Endodermal cell (in vitro differentiated cells): ENCODE measurements around the gene ARHGAP20. TPM values are rescaled to one million over a fixed set of nuclear protein-coding genes. Genes with fewer than 3 reads are reported as not detected.

Source experiments
- DNase-seq: peaks from one replicate; pipeline ENCODE4 v3.0.0-alpha.2; 2017
- H3K27ac ChIP-seq: 2 replicates; pipeline ENCODE4 v1.5.1; 2013; ENCODE audit warnings: mild to moderate bottlenecking, low read depth, low read length, moderate library complexity
- H3K27me3 ChIP-seq: 2 replicates; pipeline ENCODE4 v1.6.1; 2013; ENCODE audit warnings: mild to moderate bottlenecking, low read length, moderate library complexity; ENCODE audit not compliant: insufficient read depth, control insufficient read depth, poor library complexity, severe bottlenecking
- H3K36me3 ChIP-seq: 2 replicates; pipeline ENCODE4 v1.7.0; 2013; ENCODE audit warnings: mild to moderate bottlenecking, low read length, moderate library complexity; ENCODE audit not compliant: control insufficient read depth, insufficient read depth
- H3K4me1 ChIP-seq: one replicate; pipeline ENCODE4 v1.7.0; 2013; ENCODE audit warnings: low read length; ENCODE audit not compliant: control insufficient read depth, insufficient read depth
- H3K4me3 ChIP-seq: 2 replicates; pipeline ENCODE4 v1.5.1; 2013; ENCODE audit warnings: mild to moderate bottlenecking, low read length, moderate library complexity
- H3K9ac ChIP-seq: 2 replicates; pipeline ENCODE4 v1.6.1; 2013; ENCODE audit warnings: mild to moderate bottlenecking, low read length, moderate library complexity; ENCODE audit not compliant: poor library complexity, severe bottlenecking; ENCODE audit errors: extremely low read depth
- H3K9me3 ChIP-seq: 2 replicates; pipeline ENCODE4 v1.6.1; 2013; ENCODE audit warnings: mild to moderate bottlenecking, low read length, moderate library complexity; ENCODE audit not compliant: control insufficient read depth
- H3K27ac Mint-ChIP-seq: 2 replicates; pipeline ENCODE4 v1.8.0; 2020; ENCODE audit warnings: mixed read lengths
- H3K27me3 Mint-ChIP-seq: 2 replicates; pipeline ENCODE4 v1.8.0; 2021; ENCODE audit warnings: mild to moderate bottlenecking, mixed read lengths; ENCODE audit not compliant: insufficient read depth
- H3K36me3 Mint-ChIP-seq: 2 replicates; pipeline ENCODE4 v1.8.0; 2020; ENCODE audit warnings: low read depth, mixed read lengths
- H3K4me1 Mint-ChIP-seq: 2 replicates; pipeline ENCODE4 v1.8.0; 2020; ENCODE audit warnings: mixed read lengths
- H3K4me3 Mint-ChIP-seq: 2 replicates; pipeline ENCODE4 v1.8.0; 2020; ENCODE audit warnings: mild to moderate bottlenecking, moderate library complexity, mixed read lengths
- H3K9me3 Mint-ChIP-seq: 2 replicates; pipeline ENCODE4 v1.8.0; 2020; ENCODE audit warnings: mild to moderate bottlenecking, mixed read lengths
- CTCF ChIP-seq: fragments of 200-600 bp; sonication (generic); conservative IDR thresholded peaks from 2 replicates; pipeline ENCODE4 v1.5.0; 2021; ENCODE audit warnings: antibody characterized with exemption, mild to moderate bottlenecking
- WGBS, 2 experiments: methylation state at CpG; one replicate each; pipeline versions ENCODE4 v1.1.5 to v1.1.7; 2013; ENCODE audit warnings: missing lambda C conversion rate in 2 of 2, mixed read lengths in 1 of 2; ENCODE audit not compliant: insufficient coverage in 1 of 2, insufficient read length in 1 of 2; 5-methylcytosine and 5-hydroxymethylcytosine counted together
- total RNA-seq, 2 donors: library from RNA; stranded (reverse); fragmentation: NEBNext Ultra II Directional in 1 of 2; extraction: Animal tissue kit (Norgen Biotek cat#: 25700) in 1 of 2; gene quantifications; 2 replicates in 1 of 2; 3 replicates in 1 of 2; pipeline ENCODE4 v1.2.1, GENCODE V29; 2021

Gene ARHGAP20
- total RNA-seq, 2 donors from 2014 or later = 0.15 to 0.27 TPM

- no peaks in the 10 kb centered on the region for H3K27me3 Mint-ChIP-seq
- H3K9me3 ChIP-seq = peaks cover 19% of the 10 kb centered on the region
These were observed 57.8 kb downstream of the ARHGAP20 start for GRCh38 chr11:110654456-110654855.

GRCh38 chr11:110645253-110645652 lies 67.0 kb downstream of the ARHGAP20 start:
- WGBS, 2 experiments = 91 to 100% methylated on average over 1 to 2 of the region's 2 CpGs
- Mint-ChIP-seq H3K27ac (no peak overlapping the region), H3K9me3 (peaks cover 10% of the 10 kb centered on the region), H3K4me3 (no peak overlapping the region), H3K27me3 (no peaks in the 10 kb centered on the region), H3K36me3 (no peaks in the 10 kb centered on the region), H3K4me1 (no peaks in the 10 kb centered on the region)
- Histone ChIP-seq H3K9ac (no peak overlapping the region), H3K36me3 (no peaks in the 10 kb centered on the region), H3K4me3 (no peak overlapping the region), H3K27me3 (no peaks in the 10 kb centered on the region), H3K4me1 (no peaks in the 10 kb centered on the region), H3K27ac (no peak overlapping the region), H3K9me3 (peaks cover 4% of the 10 kb centered on the region)
- no peak for DNase-seq
- TF ChIP-seq CTCF = no peak

More at GRCh38 chr11:110654456-110654855, 57.8 kb downstream of the ARHGAP20 start:
- no peaks in the 10 kb centered on the region for H3K27me3 ChIP-seq
- H3K4me3 ChIP-seq = no peak overlapping the region
- Mint-ChIP-seq H3K36me3 (no peaks in the 10 kb centered on the region), H3K27ac (no peak overlapping the region), H3K4me3 (no peak overlapping the region), H3K4me1 (no peaks in the 10 kb centered on the region), H3K9me3 (peaks cover 19% of the 10 kb centered on the region)
- no peak overlapping the region for H3K27ac ChIP-seq
- no peak for TF ChIP-seq CTCF
- H3K36me3 ChIP-seq = no peaks in the 10 kb centered on the region
- H3K4me1 ChIP-seq = no peaks in the 10 kb centered on the region
- no peak for DNase-seq
- H3K9ac ChIP-seq = no peak overlapping the region
- WGBS, 2 experiments = 92% methylated on average over 3 of the region's 3 CpGs; no CpG with 5 or more reads in 1 of the 2 experiments

GRCh38 chr11:110634370-110634769 lies 77.9 kb downstream of the ARHGAP20 start:
- no peaks in the 10 kb centered on the region for H3K4me1 ChIP-seq
- H3K4me1 Mint-ChIP-seq = no peaks in the 10 kb centered on the region
- H3K36me3 ChIP-seq = no peaks in the 10 kb centered on the region
- H3K27me3 ChIP-seq = no peaks in the 10 kb centered on the region
- H3K27me3 Mint-ChIP-seq = no peaks in the 10 kb centered on the region
- H3K27ac ChIP-seq = no peak overlapping the region
- H3K9ac ChIP-seq = no peak overlapping the region
- H3K9me3 ChIP-seq = no peaks in the 10 kb centered on the region
- no peak for DNase-seq
- H3K27ac Mint-ChIP-seq = no peak overlapping the region
- no peaks in the 10 kb centered on the region for H3K36me3 Mint-ChIP-seq
- TF ChIP-seq CTCF = no peak
- no peaks in the 10 kb centered on the region for H3K9me3 Mint-ChIP-seq
- H3K4me3 Mint-ChIP-seq = no peak overlapping the region
- no peak overlapping the region for H3K4me3 ChIP-seq
